NCI-H2171 (cell line): ENCODE measurements around the gene LUM.
A peak's percentile ranks its signal among the peaks of the same experiment; 100 is the strongest.

ENCODE experiments used
- DNase-seq: peaks from one replicate; lab custom pipeline; 2025; lab: John Stamatoyannopoulos, UW

Gene LUM

GRCh38 chr12:91074154-91074709 lies 37.1 kb downstream of the LUM start:
- DNase-seq, result no peak

- no peak for DNase-seq
These were observed 37.9 kb downstream of the LUM start for GRCh38 chr12:91073426-91073825.

GRCh38 chr12:91072931-91073330 lies 38.4 kb downstream of the LUM start:
- peak; percentile 30 for DNase-seq

- no peak for DNase-seq
These were observed 40.4 kb downstream of the LUM start for GRCh38 chr12:91070936-91071335.

- DNase-seq, result no peak
These were observed 45.9 kb downstream of the LUM start for GRCh38 chr12:91065396-91065795.

- DNase-seq, result no peak
These were observed 46.7 kb downstream of the LUM start for GRCh38 chr12:91064640-91065039.

DNA sequence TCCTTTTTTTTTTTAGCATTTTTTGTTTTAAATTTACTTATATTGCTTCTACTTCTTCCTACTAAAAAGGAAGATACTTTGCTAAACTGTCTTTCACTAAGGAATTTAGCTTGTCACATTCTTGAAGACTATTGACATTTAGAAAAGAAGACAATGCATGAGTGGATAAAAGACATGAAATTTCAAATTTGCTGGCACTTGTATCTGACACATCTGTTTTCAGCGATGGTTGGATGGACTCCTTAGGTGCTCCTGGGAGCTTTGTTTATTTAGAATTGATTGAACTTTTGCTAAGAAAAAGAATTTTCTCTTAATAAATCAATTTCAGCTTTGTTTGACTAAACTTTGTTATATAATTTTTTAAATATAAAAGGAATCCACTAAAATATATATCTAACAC lies 50.2 kb downstream of the LUM start:
- DNase-seq, result no peak

GRCh38 chr12:91059211-91059610 lies 52.1 kb downstream of the LUM start:
- DNase-seq, result no peak

DNA sequence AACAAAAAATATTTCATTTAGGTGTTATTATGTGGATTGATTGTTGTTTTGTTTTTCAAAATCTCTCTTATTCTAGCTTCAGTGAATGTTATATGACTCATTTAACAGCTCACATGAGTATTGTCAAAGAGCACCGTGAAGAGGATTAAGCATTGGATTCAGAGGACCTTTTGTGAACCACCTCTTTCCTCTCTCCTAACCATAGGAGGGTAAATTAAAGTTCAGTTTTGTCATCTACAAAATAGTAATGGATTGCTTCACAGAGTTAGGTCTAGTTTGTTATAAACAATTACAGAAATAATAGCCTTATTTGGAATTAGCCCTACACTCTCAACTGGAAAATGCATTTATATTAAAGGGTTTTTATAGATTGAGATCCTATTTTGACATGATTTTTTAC lies 52.5 kb downstream of the LUM start:
- no peak for DNase-seq

- DNase-seq, result peak; percentile 4
These were observed 53.7 kb downstream of the LUM start, which contains the start of gene KERA for GRCh38 chr12:91057368-91058165. TSS of gene KERA (minus strand) at chr12:91058024. CDS start at chr12:91056281, 1,743 bp downstream.

- DNase-seq, result no peak
These were observed 54.8 kb downstream of the LUM start for GRCh38 chr12:91056488-91056887.

DNA sequence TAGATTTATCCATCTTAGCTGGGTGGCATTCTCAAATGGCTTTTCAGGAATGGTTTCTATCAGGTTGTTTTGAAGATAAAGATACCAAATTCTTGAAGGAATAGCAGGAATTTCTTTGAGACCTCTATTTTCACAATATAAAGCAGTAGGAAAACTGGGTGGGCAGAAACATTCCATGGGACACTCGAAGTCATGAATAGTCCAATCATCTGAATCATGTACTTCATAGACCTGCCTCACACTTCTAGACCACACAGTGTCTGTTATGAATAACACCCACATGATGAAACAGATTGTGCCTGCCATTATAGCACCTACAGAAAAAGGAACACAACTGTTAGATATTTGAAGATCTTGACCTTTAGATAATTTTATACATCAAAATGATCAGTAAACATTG lies 55.3 kb downstream of the LUM start:
- no peak for DNase-seq

DNA sequence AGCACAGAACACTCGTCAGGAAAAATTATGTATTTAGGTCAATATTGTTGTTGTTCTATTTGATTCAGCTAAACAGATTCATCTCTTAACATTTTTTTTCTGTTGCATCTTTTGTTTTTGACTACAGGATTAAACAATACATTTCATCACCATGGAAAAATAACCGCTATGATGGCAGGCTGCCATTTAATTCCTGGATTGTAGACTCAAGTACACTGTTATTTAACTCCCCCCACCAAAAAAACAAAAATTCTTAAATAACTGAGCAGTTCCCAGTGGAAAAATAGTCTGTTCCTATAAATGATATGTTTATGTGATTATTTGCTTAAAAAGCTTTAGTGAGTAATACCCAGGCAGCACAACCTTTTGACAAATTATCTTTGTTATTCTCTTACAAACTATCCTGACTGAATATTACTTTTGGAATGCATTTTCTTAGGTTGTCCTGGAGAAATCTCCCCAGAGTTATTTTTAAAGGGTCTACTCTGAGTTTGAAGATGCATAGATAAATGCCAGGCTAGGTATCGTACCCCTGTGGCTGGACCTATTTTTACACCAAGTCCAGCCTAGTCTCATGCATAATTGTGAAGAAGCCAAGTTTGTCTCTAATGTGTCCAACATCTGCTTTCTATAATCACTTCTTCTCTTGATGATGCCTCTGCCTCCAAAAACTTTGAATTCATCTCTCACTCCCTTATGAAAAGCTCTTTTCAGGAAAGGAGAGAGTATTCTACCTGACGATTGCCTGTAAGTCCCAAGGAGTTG lies 57.2 kb downstream of the LUM start:
- DNase-seq, result peak; percentile 39
